Measurements from ENCODE around the gene CAMK1G.

- TF ChIP-seq, protein P1, sequence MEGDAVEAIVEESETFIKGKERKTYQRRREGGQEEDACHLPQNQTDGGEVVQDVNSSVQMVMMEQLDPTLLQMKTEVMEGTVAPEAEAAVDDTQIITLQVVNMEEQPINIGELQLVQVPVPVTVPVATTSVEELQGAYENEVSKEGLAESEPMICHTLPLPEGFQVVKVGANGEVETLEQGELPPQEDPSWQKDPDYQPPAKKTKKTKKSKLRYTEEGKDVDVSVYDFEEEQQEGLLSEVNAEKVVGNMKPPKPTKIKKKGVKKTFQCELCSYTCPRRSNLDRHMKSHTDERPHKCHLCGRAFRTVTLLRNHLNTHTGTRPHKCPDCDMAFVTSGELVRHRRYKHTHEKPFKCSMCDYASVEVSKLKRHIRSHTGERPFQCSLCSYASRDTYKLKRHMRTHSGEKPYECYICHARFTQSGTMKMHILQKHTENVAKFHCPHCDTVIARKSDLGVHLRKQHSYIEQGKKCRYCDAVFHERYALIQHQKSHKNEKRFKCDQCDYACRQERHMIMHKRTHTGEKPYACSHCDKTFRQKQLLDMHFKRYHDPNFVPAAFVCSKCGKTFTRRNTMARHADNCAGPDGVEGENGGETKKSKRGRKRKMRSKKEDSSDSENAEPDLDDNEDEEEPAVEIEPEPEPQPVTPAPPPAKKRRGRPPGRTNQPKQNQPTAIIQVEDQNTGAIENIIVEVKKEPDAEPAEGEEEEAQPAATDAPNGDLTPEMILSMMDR (IDR thresholded peaks at IDR 0.05; ENCODE audit: borderline replicate concordance, extremely low read depth, low read length, poor library complexity, severe bottlenecking): no peak
- no peak for TF ChIP-seq EZH2 (IDR thresholded peaks at IDR 0.05; ENCODE audit: borderline replicate concordance, low read depth, low read length, severe bottlenecking)
These were observed 17.0 kb downstream of the CAMK1G start for GRCh38 chr1:209600541-209600940.

All from DND-41 (cell line).